Body of pancreas (tissue), 4 donors: ENCODE measurements around the gene WWOX. TPM values are rescaled to one million over a fixed set of nuclear protein-coding genes. Genes with fewer than 3 reads are reported as not detected.
A peak's percentile ranks its signal among the peaks of the same experiment; 100 is the strongest.

Experiments used
- ATAC-seq: fragments of 150-250 bp; one replicate; pipeline ENCODE4 v1.9.1; 2016
- DNase-seq, 4 donors: peaks; one replicate each; pipeline ENCODE4 v3.0.0-alpha.2; 2019
- H3K27ac ChIP-seq, 4 donors: fragments of 200-600 bp; sonication (generic); 1 replicate in 3 of 4; 2 replicates in 1 of 4; pipeline versions ENCODE4 v1.5.1 to v1.6.1; 2016 to 2019; ENCODE audit warnings: mild to moderate bottlenecking in 1 of 4, mixed read lengths in 1 of 4, moderate library complexity in 1 of 4
- H3K27me3 ChIP-seq, 2 donors: fragments of 200-600 bp; sonication (generic); one replicate each; pipeline ENCODE4 v1.6.0; 2016; ENCODE audit warnings: mild to moderate bottlenecking in 1 of 2
- H3K36me3 ChIP-seq, 2 donors: fragments of 200-600 bp; sonication (generic); replicated peaks in 1 of 2; 2 replicates each; pipeline ENCODE4 v1.5.1; 2016; ENCODE audit warnings: low read depth in 2 of 2; ENCODE audit not compliant: insufficient read depth in 1 of 2
- H3K4me1 ChIP-seq: fragments of 200-600 bp; sonication (generic); one replicate; pipeline ENCODE4 v1.6.0; 2016
- H3K4me3 ChIP-seq, 2 donors: fragments of 200-600 bp; sonication (generic); 1 replicate in 1 of 2; 2 replicates in 1 of 2; pipeline ENCODE4 v1.5.1; 2016 to 2019
- H3K9me3 ChIP-seq, 3 donors: fragments of 200-600 bp; sonication (generic); 1 replicate in 2 of 3; 2 replicates in 1 of 3; pipeline ENCODE4 v1.5.1; 2016
- CTCF ChIP-seq, 7 experiments: fragments of 450-650 bp in 4 of 7; fragments of 200-600 bp in 3 of 7; sonication (generic) in 3 of 7; IDR thresholded peaks; one replicate each; pipeline ENCODE4 v1.5.1; 2016 to 2019; ENCODE audit warnings: antibody characterized with exemption in 7 of 7
- POLR2A ChIP-seq, 3 donors: fragments of 450-650 bp; IDR thresholded peaks; one replicate each; pipeline ENCODE4 v1.6.1; 2016; ENCODE audit warnings: antibody characterized with exemption in 3 of 3, mild to moderate bottlenecking in 2 of 3
- WGBS, 2 donors: methylation state at CpG; one replicate each; pipeline ENCODE4 v1.1.5; 2017; 5-methylcytosine and 5-hydroxymethylcytosine counted together
- intact Hi-C: fragments of 100-400 bp; cut with DNase I; formaldehyde crosslinking; loops from one replicate; pipeline ENCODE4 v1.15.1; 2023
- total RNA-seq, 2 donors: library from RNA; depleted of rRNA; stranded (reverse); fragments of >200 nt; gene quantifications; one replicate each; pipeline ENCODE4 v1.1.0, GENCODE V29; 2016

The WWOX gene
- total RNA-seq, 2 donors from 2014 or later: 52.7 to 67.2 TPM

DNA sequence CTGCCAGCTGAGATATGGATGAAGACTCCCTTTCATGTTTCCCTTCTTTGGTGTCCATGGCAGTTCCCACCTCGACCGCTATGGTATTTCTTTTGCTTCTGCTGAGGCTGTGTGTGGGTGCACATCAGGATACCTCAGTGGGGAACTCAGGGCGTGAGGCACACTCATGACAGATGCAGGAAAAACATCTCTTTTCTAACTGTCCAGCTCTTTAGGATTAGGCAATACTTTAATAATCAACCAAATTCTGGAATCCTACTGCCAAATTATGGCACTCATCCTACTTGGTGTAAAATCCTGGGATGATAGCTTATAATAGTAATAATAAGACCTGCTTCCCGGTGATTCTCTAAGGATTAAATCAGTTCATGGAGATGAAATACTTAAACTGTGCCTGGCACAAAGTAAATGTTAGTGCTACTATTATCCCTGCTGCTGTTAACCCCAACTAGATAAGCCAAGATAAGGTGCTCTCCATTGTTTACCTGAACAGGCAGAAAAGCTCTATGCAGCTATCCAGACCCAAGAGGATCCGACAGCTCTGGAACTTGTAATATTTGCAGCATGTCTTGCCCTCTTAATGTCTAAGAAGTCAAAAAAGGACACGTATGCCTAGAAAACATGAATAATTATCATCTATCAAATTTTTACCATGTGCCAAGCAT lies 543.3 kb downstream of the WWOX start:
- no peak for DNase-seq
- no peaks in the 10 kb centered on the region for H3K9me3 ChIP-seq
- H3K27ac ChIP-seq: no peak overlapping the region
- H3K4me1 ChIP-seq: no peaks in the 10 kb centered on the region
- H3K4me3 ChIP-seq: no peak overlapping the region
- intact Hi-C loops: no loop called here
- WGBS, 2 donors: 74 to 76% methylated on average over 6 of the region's 6 CpGs
- H3K36me3 ChIP-seq: no peaks in the 10 kb centered on the region
- no peaks in the 10 kb centered on the region for H3K27me3 ChIP-seq
- no peak for ATAC-seq
- TF ChIP-seq POLR2A (IDR thresholded peaks at IDR 0.05): no peak
- no peak for TF ChIP-seq CTCF (IDR thresholded peaks at IDR 0.05)

- H3K4me1 ChIP-seq: no peaks in the 10 kb centered on the region
- H3K27ac ChIP-seq: no peak overlapping the region
- intact Hi-C loops: no loop called here
- no peaks in the 10 kb centered on the region for H3K27me3 ChIP-seq
- WGBS, 2 donors: 91 to 95% methylated on average over 4 of the region's 4 CpGs
- TF ChIP-seq CTCF (IDR thresholded peaks at IDR 0.05) (no peak), POLR2A (IDR thresholded peaks at IDR 0.05) (no peak)
- H3K4me3 ChIP-seq: no peak overlapping the region
- no peaks in the 10 kb centered on the region for H3K36me3 ChIP-seq
- DNase-seq (no peak), ATAC-seq (no peak)
- no peaks in the 10 kb centered on the region for H3K9me3 ChIP-seq
Measured at GRCh38 chr16:78645657-78646056, 546.2 kb downstream of the WWOX start.

DNA sequence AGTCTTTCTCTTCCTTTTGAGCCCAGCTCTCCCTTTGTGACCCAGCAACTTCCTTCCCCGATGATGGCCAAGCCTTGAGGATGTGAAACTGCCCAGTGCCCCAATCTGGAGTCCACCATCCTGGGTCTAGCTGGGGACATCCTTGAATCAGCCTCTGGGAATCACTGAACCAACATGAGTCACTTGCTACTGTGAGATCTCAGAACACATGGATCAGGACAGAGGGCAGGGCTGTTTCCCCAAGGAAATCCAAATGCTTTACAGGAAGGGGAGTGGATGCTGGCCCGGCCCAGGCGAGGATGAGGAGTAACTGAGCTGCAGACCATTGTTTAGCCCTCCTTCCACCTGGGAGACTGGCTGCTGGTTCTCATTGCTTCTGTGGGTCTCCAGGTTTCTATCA lies 547.6 kb downstream of the WWOX start:
- WGBS, 2 donors: 81 to 82% methylated on average over 3 of the region's 3 CpGs
- H3K27ac ChIP-seq: no peak overlapping the region
- H3K4me1 ChIP-seq: no peaks in the 10 kb centered on the region
- intact Hi-C loops: no loop called here
- ATAC-seq: peak; percentile 18
- H3K9me3 ChIP-seq: no peaks in the 10 kb centered on the region
- TF ChIP-seq CTCF (IDR thresholded peaks at IDR 0.05) (no peak), POLR2A (IDR thresholded peaks at IDR 0.05) (no peak)
- H3K36me3 ChIP-seq: no peaks in the 10 kb centered on the region
- no peaks in the 10 kb centered on the region for H3K27me3 ChIP-seq
- no peak for DNase-seq
- no peak overlapping the region for H3K4me3 ChIP-seq

DNA sequence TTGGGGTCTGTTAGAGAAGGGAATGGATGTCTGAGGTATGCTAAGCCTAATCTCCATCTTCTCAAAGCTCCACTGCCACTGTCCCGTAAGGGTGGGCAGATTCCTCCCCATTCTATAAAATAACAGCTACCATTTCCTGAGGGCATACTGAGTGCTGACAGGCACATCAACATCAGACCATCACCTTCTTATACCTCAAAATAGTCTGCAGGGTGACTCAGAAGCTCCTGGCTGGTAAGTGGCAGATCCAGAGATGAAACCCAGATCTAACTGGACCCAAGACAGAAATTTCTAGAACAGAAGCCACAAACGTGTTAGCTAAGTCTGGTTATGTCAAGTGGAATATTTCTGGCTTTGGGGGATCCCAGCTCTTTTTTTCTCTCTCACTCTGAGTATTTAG lies 548.0 kb downstream of the WWOX start:
- DNase-seq: no peak
- H3K27ac ChIP-seq: no peak overlapping the region
- H3K9me3 ChIP-seq: no peaks in the 10 kb centered on the region
- H3K4me1 ChIP-seq: no peaks in the 10 kb centered on the region
- intact Hi-C loops: no loop called here
- ATAC-seq: no peak
- no peaks in the 10 kb centered on the region for H3K27me3 ChIP-seq
- 80 to 83% methylated on average over 2 of the region's 2 CpGs for WGBS, 2 donors
- H3K4me3 ChIP-seq: no peak overlapping the region
- H3K36me3 ChIP-seq: no peaks in the 10 kb centered on the region
- no peak for TF ChIP-seq CTCF (IDR thresholded peaks at IDR 0.05)
- TF ChIP-seq POLR2A (IDR thresholded peaks at IDR 0.05): no peak

DNA sequence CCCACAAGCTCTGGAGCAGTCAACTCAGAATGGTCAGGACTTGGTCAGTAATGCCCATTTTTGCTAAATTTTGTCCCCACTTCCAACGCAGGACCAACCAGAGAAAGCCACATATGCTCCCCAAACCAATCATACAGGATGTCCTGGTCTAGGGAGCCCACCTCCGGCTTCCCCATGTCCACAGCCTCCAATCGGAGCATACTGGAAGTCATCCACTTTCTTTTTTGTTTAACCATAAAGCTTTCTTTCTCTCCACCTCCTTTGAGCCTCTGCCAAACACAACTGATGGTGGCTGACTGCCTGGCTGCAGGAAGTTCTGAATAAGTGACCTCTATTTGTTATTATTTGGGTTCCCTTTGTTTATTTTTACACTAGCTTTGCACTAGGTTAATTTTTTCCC lies 549.1 kb downstream of the WWOX start:
- Histone ChIP-seq H3K4me1 (no peaks in the 10 kb centered on the region), H3K36me3 (no peaks in the 10 kb centered on the region), H3K27ac (no peak overlapping the region), H3K4me3 (no peak overlapping the region), H3K27me3 (no peaks in the 10 kb centered on the region), H3K9me3 (no peaks in the 10 kb centered on the region)
- intact Hi-C loops: no loop called here
- DNase-seq (peak in 2 of 4 donors; percentile 7 to 15), ATAC-seq (no peak)
- TF ChIP-seq CTCF (IDR thresholded peaks at IDR 0.05) (no peak), POLR2A (IDR thresholded peaks at IDR 0.05) (no peak)
- 55 to 73% methylated on average over 3 of the region's 3 CpGs for WGBS, 2 donors
